SK-N-MC (cell line): ENCODE data around the gene COL6A2.

Source experiments
- EZH2 ChIP-seq: fragments of 200-600 bp; sonication (generic); IDR thresholded peaks from one replicate; pipeline ENCODE4 v1.6.1; 2017; ENCODE audit warnings: antibody characterized with exemption
- POLR2AphosphoS5 ChIP-seq: IDR thresholded peaks from 2 replicates; pipeline ENCODE4 v1.6.1; 2012; ENCODE audit warnings: mild to moderate bottlenecking, low read depth, low read length, borderline replicate concordance

DNA sequence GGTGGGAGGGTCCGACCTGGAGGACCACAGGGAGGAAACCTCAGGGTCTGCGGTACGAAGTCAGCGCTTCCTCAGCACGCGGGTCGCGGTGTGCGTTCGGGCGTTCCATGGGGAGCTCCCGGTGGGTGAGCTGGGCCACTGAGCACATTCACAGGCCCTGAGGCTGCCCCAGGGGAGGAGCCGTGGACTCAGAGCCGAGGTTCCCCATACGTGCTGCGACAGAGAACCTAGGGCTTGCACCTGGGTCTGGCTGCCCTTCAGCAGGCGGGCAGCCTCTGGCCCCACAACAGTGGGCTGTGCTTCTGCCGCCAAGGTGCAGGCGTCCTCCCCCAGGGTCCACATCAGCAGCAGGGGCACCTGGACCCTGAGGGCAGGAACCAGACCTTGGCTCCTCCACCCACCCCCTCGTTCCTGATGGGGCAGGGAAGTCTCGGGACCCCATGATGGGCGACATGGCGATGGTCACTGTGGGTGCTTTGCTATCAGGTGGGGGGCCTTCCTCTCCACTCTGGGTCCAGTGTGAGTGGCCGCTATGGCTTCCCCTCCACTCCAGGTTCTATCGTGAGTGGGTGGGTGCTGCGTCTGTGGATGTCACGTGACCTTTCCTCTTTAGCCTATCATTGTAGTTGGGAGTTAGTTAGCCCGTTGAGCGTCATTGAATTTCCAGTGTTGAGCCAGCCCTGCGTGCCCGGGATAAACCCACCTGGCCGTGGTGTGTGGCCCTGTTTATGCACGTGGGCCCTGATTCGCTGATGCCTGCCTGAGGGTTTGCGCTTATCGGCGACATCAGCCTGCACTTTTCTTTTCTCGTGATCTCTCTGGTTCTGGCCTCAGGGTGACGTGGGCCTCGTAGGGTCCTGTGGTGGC is 29.6 kb downstream of the COL6A2 start:
- no peak for TF ChIP-seq POLR2AphosphoS5
- no peak for TF ChIP-seq EZH2
